GM23338 (cell line): ENCODE results near the gene TMCC1. TPM values are rescaled to one million over a fixed set of nuclear protein-coding genes. Genes with fewer than 3 reads are reported as not detected.

ENCODE experiments used
- ATAC-seq: fragments of 200-7000 bp; cut with Tn5 transposase; 3 replicates; pipeline ENCODE4 v1.9.1; 2020
- DNase-seq: peaks from one replicate; pipeline ENCODE4 v3.0.0-alpha.2; 2015; ENCODE audit warnings: low spot score
- H2AFZ ChIP-seq: fragments of 200-600 bp; sonication (generic); 2 replicates; pipeline ENCODE4 v1.8.0; 2016; ENCODE audit warnings: antibody characterized with exemption, mild to moderate bottlenecking, moderate library complexity
- H3F3A ChIP-seq: fragments of 200-600 bp; sonication (generic); replicated peaks from 2 replicates; pipeline ENCODE4 v1.8.0; 2017; ENCODE audit warnings: antibody characterized with exemption, mixed run types, low read depth
- H3K27ac ChIP-seq: fragments of 200-600 bp; sonication (generic); 2 replicates; pipeline ENCODE4 v1.6.1; 2016; ENCODE audit warnings: low read depth
- H3K27me3 ChIP-seq: fragments of 200-600 bp; sonication (generic); 2 replicates; pipeline ENCODE4 v1.8.0; 2016; ENCODE audit warnings: mild to moderate bottlenecking, mixed run types, moderate library complexity; ENCODE audit not compliant: insufficient read depth
- H3K36me3 ChIP-seq: fragments of 200-600 bp; sonication (generic); 2 replicates; pipeline ENCODE4 v1.8.0; 2016; ENCODE audit warnings: mild to moderate bottlenecking; ENCODE audit not compliant: insufficient read depth
- H3K4me1 ChIP-seq: fragments of 200-600 bp; sonication (generic); 2 replicates; pipeline ENCODE4 v1.8.0; 2016; ENCODE audit warnings: mild to moderate bottlenecking, moderate library complexity; ENCODE audit not compliant: insufficient read depth
- H3K4me2 ChIP-seq: fragments of 200-600 bp; sonication (generic); 2 replicates; pipeline ENCODE4 v1.7.1; 2017; ENCODE audit warnings: mixed run types
- H3K4me3 ChIP-seq: fragments of 200-600 bp; sonication (generic); 2 replicates; pipeline ENCODE4 v1.6.1; 2016; ENCODE audit warnings: mixed run types
- H3K79me2 ChIP-seq: fragments of 200-600 bp; sonication (generic); replicated peaks from 2 replicates; pipeline ENCODE4 v1.8.0; 2017; ENCODE audit warnings: mild to moderate bottlenecking; ENCODE audit not compliant: insufficient read depth
- H3K9me2 ChIP-seq: fragments of 200-600 bp; sonication (generic); 2 replicates; pipeline ENCODE4 v1.8.0; 2017; ENCODE audit not compliant: insufficient read depth
- H4K20me1 ChIP-seq: fragments of 200-600 bp; sonication (generic); replicated peaks from 2 replicates; pipeline ENCODE4 v1.8.0; 2017; ENCODE audit warnings: mild to moderate bottlenecking; ENCODE audit not compliant: insufficient read depth
- H3K27ac Mint-ChIP-seq: 2 replicates; pipeline ENCODE4 v1.8.0; 2020; ENCODE audit warnings: inconsistent platforms, mild to moderate bottlenecking, moderate library complexity, mixed read lengths
- H3K27me3 Mint-ChIP-seq: 3 replicates; pipeline ENCODE4 v1.8.0; 2022; ENCODE audit warnings: low read depth, mild to moderate bottlenecking, moderate library complexity, mixed read lengths, inconsistent platforms; ENCODE audit not compliant: insufficient read depth, poor library complexity
- H3K36me3 Mint-ChIP-seq: 3 replicates; pipeline ENCODE4 v1.8.0; 2021; ENCODE audit warnings: low read depth, mild to moderate bottlenecking, inconsistent platforms, moderate library complexity, mixed read lengths
- H3K4me1 Mint-ChIP-seq: 3 replicates; pipeline ENCODE4 v1.8.0; 2020; ENCODE audit warnings: mild to moderate bottlenecking, inconsistent platforms, mixed read lengths
- H3K4me3 Mint-ChIP-seq: 3 replicates; pipeline ENCODE4 v1.8.0; 2021; ENCODE audit warnings: moderate library complexity, mild to moderate bottlenecking, inconsistent platforms, mixed read lengths
- H3K9me3 Mint-ChIP-seq: 3 replicates; pipeline ENCODE4 v1.8.0; 2020; ENCODE audit warnings: moderate library complexity, mild to moderate bottlenecking, inconsistent platforms, mixed read lengths
- CREB1 ChIP-seq: fragments of 250-450 bp; sonication (Bioruptor Pico); IDR thresholded peaks from 2 replicates; pipeline ENCODE4 v1.5.0; 2020; ENCODE audit warnings: low read depth, mild to moderate bottlenecking, moderate library complexity
- EZH2 ChIP-seq: fragments of 200-600 bp; sonication (generic); IDR thresholded peaks from one replicate; pipeline ENCODE4 v1.8.0; 2017; ENCODE audit warnings: antibody characterized with exemption, mild to moderate bottlenecking, low read depth; ENCODE audit not compliant: unreplicated experiment
- EZH2phosphoT487 ChIP-seq: fragments of 200-600 bp; sonication (generic); IDR thresholded peaks from one replicate; pipeline ENCODE4 v1.8.1; 2018; ENCODE audit warnings: antibody characterized with exemption; ENCODE audit not compliant: unreplicated experiment
- JUNB ChIP-seq: IDR thresholded peaks from one replicate; pipeline ENCODE4 v1.6.1; 2016; ENCODE audit warnings: antibody characterized with exemption; ENCODE audit not compliant: unreplicated experiment
- NANOG ChIP-seq: IDR thresholded peaks from 2 replicates; pipeline ENCODE4 v1.6.1; 2016; ENCODE audit warnings: antibody characterized with exemption, borderline replicate concordance
- POLR2AphosphoS5 ChIP-seq: IDR thresholded peaks from 2 replicates; pipeline ENCODE4 v1.6.1; 2016; ENCODE audit warnings: antibody characterized with exemption, low read depth
- STAT1 ChIP-seq: IDR thresholded peaks from one replicate; pipeline ENCODE4 v1.6.1; 2016; ENCODE audit warnings: antibody characterized with exemption; ENCODE audit not compliant: unreplicated experiment
- ZNF114 ChIP-seq: fragments of 250-450 bp; sonication (Bioruptor Pico); IDR thresholded peaks from 2 replicates; pipeline ENCODE4 v1.5.0; 2020; ENCODE audit warnings: mild to moderate bottlenecking, moderate library complexity
- ZNF331 ChIP-seq: fragments of 250-450 bp; sonication (Bioruptor Pico); IDR thresholded peaks from 2 replicates; pipeline ENCODE4 v1.5.0; 2020; ENCODE audit warnings: low read depth, mild to moderate bottlenecking, moderate library complexity
- polyA plus RNA-seq: library from polyadenylated mRNA; unstranded; fragments of >200 nt; fragmentation: Nextera tagmentation; extraction: Ambion mirVana; gene quantifications from 2 replicates; pipeline ENCODE4 v1.2.1, GENCODE V29; 2016
- total RNA-seq: library from RNA; depleted of rRNA; stranded (reverse); fragments of >200 nt; shearing (Covaris generic); gene quantifications from 2 replicates; pipeline ENCODE4 v1.2.3, GENCODE V29; 2014
- TF ChIP-seq, protein P1 (sequence below): fragments of 250-450 bp; sonication (Bioruptor Pico); IDR thresholded peaks from 2 replicates; pipeline ENCODE4 v1.5.0; 2020; ENCODE audit warnings: mild to moderate bottlenecking, moderate library complexity
- TF ChIP-seq, protein P2 (sequence below): IDR thresholded peaks from 2 replicates; pipeline ENCODE4 v1.6.1; 2016; ENCODE audit warnings: antibody characterized with exemption
- TF ChIP-seq, protein P3 (sequence below): IDR thresholded peaks from one replicate; pipeline ENCODE4 v1.6.1; 2018; ENCODE audit warnings: antibody characterized with exemption; ENCODE audit not compliant: unreplicated experiment
- TF ChIP-seq, protein P4 (sequence below), 2 experiments: fragments of 200-600 bp in 1 of 2; sonication (generic) in 1 of 2; conservative IDR thresholded peaks; 2 replicates each; pipeline versions ENCODE4 v1.5.1 to v1.6.1; 2016 to 2017; ENCODE audit warnings: antibody characterized with exemption in 2 of 2, low read depth in 2 of 2, mild to moderate bottlenecking in 2 of 2, moderate library complexity in 1 of 2

TMCC1 gene
- total and polyA plus RNA-seq, 2 experiments from 2014 or later, result 8.2 to 18.4 TPM

DNA sequence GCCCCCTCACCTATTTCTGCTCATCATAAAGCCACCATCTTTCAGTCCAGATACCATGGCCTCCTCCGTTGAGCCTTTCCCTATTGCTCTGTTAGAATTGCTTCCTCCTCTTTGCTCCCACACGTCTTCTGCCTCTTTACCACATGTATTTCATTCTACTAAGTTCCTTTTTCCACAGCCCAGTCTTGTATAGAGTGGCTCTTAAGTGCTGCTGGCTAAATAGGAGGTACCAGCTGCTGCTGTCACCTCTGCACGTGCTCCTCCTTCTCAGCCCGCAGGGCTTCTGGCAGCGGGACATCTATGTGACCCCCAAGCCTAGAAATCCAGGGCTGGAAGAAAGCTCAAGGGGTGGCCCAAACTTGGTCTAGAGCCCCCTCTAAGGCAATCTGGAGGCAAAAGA is 248.2 kb downstream of the TMCC1 start:
- Histone ChIP-seq H3K4me1 (peaks cover 12% of the 10 kb centered on the region), H3K27ac (no peak overlapping the region), H3F3A (0 out of 2 replicates have a peak, but pooled peaks cover 3% of the 10 kb centered on the region), H3K4me3 (no peak overlapping the region), H3K27me3 (no peaks in the 10 kb centered on the region), H4K20me1 (no peaks in the 10 kb centered on the region), H3K79me2 (no peaks in the 10 kb centered on the region), H3K36me3 (no peaks in the 10 kb centered on the region), H2AFZ (no peak overlapping the region), H3K4me2 (no peak overlapping the region), H3K9me2 (no peaks in the 10 kb centered on the region)
- Mint-ChIP-seq H3K4me1 (peaks cover 29% of the 10 kb centered on the region), H3K36me3 (no peaks in the 10 kb centered on the region), H3K27ac (no peak overlapping the region), H3K27me3 (no peaks in the 10 kb centered on the region), H3K4me3 (no peak overlapping the region), H3K9me3 (no peaks in the 10 kb centered on the region)
- ATAC-seq (no peak), DNase-seq (no peak)
- TF ChIP-seq ZNF331 (CRISPR knock-in tag), result no peak
- no peak for TF ChIP-seq NANOG
- TF ChIP-seq STAT1, result no peak
- TF ChIP-seq CREB1 (CRISPR knock-in tag), result no peak
- TF ChIP-seq, protein P1, sequence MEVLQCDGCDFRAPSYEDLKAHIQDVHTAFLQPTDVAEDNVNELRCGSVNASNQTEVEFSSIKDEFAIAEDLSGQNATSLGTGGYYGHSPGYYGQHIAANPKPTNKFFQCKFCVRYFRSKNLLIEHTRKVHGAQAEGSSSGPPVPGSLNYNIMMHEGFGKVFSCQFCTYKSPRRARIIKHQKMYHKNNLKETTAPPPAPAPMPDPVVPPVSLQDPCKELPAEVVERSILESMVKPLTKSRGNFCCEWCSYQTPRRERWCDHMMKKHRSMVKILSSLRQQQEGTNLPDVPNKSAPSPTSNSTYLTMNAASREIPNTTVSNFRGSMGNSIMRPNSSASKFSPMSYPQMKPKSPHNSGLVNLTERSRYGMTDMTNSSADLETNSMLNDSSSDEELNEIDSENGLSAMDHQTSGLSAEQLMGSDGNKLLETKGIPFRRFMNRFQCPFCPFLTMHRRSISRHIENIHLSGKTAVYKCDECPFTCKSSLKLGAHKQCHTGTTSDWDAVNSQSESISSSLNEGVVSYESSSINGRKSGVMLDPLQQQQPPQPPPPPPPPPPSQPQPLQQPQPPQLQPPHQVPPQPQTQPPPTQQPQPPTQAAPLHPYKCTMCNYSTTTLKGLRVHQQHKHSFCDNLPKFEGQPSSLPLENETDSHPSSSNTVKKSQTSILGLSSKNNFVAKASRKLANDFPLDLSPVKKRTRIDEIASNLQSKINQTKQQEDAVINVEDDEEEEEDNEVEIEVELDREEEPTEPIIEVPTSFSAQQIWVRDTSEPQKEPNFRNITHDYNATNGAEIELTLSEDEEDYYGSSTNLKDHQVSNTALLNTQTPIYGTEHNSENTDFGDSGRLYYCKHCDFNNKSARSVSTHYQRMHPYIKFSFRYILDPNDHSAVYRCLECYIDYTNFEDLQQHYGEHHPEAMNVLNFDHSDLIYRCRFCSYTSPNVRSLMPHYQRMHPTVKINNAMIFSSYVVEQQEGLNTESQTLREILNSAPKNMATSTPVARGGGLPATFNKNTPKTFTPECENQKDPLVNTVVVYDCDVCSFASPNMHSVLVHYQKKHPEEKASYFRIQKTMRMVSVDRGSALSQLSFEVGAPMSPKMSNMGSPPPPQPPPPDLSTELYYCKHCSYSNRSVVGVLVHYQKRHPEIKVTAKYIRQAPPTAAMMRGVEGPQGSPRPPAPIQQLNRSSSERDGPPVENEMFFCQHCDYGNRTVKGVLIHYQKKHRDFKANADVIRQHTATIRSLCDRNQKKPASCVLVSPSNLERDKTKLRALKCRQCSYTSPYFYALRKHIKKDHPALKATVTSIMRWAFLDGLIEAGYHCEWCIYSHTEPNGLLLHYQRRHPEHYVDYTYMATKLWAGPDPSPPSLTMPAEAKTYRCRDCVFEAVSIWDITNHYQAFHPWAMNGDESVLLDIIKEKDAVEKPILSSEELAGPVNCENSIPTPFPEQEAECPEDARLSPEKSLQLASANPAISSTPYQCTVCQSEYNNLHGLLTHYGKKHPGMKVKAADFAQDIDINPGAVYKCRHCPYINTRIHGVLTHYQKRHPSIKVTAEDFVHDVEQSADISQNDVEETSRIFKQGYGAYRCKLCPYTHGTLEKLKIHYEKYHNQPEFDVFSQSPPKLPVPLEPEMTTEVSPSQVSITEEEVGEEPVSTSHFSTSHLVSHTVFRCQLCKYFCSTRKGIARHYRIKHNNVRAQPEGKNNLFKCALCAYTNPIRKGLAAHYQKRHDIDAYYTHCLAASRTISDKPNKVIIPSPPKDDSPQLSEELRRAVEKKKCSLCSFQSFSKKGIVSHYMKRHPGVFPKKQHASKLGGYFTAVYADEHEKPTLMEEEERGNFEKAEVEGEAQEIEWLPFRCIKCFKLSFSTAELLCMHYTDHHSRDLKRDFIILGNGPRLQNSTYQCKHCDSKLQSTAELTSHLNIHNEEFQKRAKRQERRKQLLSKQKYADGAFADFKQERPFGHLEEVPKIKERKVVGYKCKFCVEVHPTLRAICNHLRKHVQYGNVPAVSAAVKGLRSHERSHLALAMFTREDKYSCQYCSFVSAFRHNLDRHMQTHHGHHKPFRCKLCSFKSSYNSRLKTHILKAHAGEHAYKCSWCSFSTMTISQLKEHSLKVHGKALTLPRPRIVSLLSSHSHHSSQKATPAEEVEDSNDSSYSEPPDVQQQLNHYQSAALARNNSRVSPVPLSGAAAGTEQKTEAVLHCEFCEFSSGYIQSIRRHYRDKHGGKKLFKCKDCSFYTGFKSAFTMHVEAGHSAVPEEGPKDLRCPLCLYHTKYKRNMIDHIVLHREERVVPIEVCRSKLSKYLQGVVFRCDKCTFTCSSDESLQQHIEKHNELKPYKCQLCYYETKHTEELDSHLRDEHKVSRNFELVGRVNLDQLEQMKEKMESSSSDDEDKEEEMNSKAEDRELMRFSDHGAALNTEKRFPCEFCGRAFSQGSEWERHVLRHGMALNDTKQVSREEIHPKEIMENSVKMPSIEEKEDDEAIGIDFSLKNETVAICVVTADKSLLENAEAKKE (CRISPR knock-in tag), result no peak
- TF ChIP-seq EZH2, result no peak
- TF ChIP-seq, protein P2, sequence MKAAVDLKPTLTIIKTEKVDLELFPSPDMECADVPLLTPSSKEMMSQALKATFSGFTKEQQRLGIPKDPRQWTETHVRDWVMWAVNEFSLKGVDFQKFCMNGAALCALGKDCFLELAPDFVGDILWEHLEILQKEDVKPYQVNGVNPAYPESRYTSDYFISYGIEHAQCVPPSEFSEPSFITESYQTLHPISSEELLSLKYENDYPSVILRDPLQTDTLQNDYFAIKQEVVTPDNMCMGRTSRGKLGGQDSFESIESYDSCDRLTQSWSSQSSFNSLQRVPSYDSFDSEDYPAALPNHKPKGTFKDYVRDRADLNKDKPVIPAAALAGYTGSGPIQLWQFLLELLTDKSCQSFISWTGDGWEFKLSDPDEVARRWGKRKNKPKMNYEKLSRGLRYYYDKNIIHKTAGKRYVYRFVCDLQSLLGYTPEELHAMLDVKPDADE, result no peak
- no peak for TF ChIP-seq JUNB
- TF ChIP-seq, protein P3, sequence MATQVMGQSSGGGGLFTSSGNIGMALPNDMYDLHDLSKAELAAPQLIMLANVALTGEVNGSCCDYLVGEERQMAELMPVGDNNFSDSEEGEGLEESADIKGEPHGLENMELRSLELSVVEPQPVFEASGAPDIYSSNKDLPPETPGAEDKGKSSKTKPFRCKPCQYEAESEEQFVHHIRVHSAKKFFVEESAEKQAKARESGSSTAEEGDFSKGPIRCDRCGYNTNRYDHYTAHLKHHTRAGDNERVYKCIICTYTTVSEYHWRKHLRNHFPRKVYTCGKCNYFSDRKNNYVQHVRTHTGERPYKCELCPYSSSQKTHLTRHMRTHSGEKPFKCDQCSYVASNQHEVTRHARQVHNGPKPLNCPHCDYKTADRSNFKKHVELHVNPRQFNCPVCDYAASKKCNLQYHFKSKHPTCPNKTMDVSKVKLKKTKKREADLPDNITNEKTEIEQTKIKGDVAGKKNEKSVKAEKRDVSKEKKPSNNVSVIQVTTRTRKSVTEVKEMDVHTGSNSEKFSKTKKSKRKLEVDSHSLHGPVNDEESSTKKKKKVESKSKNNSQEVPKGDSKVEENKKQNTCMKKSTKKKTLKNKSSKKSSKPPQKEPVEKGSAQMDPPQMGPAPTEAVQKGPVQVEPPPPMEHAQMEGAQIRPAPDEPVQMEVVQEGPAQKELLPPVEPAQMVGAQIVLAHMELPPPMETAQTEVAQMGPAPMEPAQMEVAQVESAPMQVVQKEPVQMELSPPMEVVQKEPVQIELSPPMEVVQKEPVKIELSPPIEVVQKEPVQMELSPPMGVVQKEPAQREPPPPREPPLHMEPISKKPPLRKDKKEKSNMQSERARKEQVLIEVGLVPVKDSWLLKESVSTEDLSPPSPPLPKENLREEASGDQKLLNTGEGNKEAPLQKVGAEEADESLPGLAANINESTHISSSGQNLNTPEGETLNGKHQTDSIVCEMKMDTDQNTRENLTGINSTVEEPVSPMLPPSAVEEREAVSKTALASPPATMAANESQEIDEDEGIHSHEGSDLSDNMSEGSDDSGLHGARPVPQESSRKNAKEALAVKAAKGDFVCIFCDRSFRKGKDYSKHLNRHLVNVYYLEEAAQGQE, result no peak
- no peak for TF ChIP-seq POLR2AphosphoS5
- TF ChIP-seq, protein P4, sequence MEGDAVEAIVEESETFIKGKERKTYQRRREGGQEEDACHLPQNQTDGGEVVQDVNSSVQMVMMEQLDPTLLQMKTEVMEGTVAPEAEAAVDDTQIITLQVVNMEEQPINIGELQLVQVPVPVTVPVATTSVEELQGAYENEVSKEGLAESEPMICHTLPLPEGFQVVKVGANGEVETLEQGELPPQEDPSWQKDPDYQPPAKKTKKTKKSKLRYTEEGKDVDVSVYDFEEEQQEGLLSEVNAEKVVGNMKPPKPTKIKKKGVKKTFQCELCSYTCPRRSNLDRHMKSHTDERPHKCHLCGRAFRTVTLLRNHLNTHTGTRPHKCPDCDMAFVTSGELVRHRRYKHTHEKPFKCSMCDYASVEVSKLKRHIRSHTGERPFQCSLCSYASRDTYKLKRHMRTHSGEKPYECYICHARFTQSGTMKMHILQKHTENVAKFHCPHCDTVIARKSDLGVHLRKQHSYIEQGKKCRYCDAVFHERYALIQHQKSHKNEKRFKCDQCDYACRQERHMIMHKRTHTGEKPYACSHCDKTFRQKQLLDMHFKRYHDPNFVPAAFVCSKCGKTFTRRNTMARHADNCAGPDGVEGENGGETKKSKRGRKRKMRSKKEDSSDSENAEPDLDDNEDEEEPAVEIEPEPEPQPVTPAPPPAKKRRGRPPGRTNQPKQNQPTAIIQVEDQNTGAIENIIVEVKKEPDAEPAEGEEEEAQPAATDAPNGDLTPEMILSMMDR (conservative IDR thresholded peaks at IDR 0.05; ENCODE audit: low read depth in 2 of 2), result no peak
- TF ChIP-seq EZH2phosphoT487, result no peak
- no peak for TF ChIP-seq ZNF114 (CRISPR knock-in tag)
